Right lung (tissue), 10 donors: ENCODE data around the gene RTP5. TPM values are rescaled to one million over a fixed set of nuclear protein-coding genes. Genes with fewer than 3 reads are reported as not detected.
"Not testable (repeated sequence)": the region's sequence is repeated elsewhere in the genome, so short reads cannot be mapped to it uniquely, and the experiment has no call there.

Source experiments
- DNase-seq, 2 donors: peaks; one replicate each; pipeline ENCODE4 v3.0.0-alpha.2; 2013
- long read RNA-seq, 8 donors: transcript quantifications; one replicate each; lab custom pipeline, GENCODE V29; 2026
- polyA plus RNA-seq, 5 donors: library from polyadenylated mRNA; unstranded; fragments of 120-200 nt; gene quantifications; one replicate each; pipeline versions ENCODE4 v1.2.1 to v1.2.3, GENCODE V29; 2013; ENCODE audit warnings: inconsistent platforms in 1 of 5, low replicate concordance in 1 of 5; ENCODE audit not compliant: insufficient read length in 5 of 5, insufficient read depth in 1 of 5

The RTP5 gene
- polyA plus RNA-seq, result not detected
- long read RNA-seq, donor 1, result 0 reads
- long read RNA-seq, donor 2, result 0 reads
- long read RNA-seq, donor 3, result 0 reads
- long read RNA-seq, donor 4, result 0 reads
- long read RNA-seq, donor 5, result 0 reads
- long read RNA-seq, donor 6, result 0 reads
- long read RNA-seq, donor 7, result 0 reads
- long read RNA-seq, donor 8, result 0 reads

DNA sequence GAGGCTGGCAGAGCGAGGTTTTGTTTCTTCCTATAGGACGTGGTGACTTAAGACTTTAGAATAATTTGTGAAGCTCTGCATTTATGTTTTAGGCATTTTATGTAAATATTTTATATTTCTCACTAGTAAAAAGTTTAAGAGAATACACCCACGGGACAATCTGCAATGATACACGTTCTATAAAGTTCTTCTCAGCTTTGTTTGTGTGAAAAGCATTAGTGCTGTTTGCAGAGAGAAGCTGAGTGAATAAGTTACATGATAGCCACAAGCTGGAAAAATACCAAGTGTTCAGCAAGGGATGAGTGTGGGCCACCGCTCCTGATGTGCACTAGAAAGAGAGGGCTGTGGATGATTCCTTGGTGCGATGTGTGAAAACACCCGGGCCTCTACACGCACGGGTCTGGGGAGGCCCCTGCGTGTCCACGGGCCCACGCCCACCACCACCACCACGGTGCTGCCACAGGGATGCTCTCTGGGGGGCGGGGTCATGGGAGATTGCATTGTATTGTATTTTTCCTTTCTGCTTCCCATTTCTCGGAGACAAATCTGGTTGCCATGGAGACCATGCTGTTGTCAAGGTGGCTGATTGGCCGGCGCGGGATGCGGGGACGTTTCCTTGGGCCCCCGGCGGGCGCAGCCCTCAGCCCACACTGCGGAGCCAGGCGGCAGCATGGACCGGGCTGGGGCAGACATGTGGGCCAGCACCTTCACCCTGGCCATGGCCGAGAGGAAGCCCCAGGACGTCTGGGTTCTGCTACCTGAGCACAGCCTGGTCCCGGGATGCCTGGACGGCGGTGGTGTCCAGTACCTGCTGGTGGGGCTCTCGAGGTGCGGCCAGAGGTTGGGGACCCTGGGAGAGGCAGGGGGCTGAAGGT, at the start of gene RTP5:
TSS of gene RTP5 (plus strand) at position 643 of the 875 bp plus-strand sequence. CDS start at position 671, 28 bp downstream.
- no peak for DNase-seq

DNA sequence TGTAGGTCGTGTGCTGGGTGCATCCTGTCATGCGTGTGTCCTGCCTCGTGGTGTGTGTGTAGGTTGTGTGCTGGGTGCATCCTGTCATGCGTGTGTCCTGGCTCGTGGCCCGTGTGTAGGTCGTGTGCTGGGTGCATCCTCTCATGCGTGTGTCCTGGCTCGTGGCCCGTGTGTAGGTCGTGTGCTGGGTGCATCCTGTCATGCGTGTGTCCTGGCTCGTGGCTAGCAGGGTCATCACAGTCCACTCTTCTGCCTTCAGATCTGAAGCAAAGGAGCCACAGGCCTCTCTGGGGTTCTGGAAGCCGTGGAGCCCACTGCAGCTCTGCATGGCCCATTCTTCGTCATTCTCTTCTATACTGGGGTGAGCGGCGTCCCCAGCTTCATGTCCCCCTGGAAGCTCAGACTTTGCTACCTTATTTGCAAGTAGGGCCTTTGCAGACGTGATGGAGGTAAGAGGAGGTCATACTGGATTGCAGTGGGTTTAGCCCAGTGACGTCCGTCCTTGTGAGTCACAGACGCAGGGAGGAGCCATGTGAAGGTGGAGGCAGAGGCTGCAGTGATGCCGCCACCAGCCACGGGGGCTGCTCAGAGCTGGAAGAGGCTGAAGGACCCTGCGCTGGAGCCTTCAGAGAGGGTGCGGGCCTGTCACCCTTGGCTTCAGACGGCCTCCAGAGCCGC, 49.4 kb upstream of the RTP5 start:
- DNase-seq, result not testable (repeated sequence)

DNA sequence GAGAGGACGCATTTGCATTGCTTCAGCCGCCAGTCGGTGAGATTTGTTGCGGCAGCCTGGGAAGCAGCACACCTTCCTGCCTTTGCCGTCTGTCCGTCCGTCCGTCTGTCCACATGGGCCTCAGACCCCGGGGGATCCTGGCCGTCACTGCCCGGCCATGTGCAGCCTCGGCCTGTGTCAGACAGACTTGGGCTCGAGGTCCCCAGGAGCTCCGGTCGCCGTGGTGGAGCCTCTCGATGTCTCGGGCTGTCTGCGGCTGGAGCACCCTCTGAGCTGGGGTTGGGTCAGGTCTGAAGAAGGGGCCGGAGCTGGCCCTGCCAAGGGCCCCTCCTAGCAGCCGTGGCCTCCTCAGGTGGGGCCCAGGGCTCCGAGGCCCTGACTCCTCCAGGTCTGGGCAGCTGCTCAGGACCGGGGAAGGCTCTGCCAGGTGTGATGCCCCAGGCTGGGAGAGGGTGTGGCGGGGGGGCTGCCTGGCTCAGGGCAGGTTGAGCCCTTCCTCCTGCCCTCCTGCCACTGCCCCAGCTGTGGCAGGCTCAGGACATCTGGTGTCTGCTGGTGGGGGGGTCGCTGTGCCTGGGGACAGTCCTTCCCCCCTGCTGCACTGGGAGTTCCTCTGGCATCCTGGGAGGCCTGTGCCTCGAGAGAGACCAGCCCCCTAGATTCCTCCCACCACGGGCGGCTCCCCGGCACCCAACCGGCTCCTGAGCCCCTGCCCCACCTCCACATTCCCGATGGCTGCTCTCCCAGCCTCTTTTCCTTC, 48.7 kb upstream of the RTP5 start:
- no peak for DNase-seq

DNA sequence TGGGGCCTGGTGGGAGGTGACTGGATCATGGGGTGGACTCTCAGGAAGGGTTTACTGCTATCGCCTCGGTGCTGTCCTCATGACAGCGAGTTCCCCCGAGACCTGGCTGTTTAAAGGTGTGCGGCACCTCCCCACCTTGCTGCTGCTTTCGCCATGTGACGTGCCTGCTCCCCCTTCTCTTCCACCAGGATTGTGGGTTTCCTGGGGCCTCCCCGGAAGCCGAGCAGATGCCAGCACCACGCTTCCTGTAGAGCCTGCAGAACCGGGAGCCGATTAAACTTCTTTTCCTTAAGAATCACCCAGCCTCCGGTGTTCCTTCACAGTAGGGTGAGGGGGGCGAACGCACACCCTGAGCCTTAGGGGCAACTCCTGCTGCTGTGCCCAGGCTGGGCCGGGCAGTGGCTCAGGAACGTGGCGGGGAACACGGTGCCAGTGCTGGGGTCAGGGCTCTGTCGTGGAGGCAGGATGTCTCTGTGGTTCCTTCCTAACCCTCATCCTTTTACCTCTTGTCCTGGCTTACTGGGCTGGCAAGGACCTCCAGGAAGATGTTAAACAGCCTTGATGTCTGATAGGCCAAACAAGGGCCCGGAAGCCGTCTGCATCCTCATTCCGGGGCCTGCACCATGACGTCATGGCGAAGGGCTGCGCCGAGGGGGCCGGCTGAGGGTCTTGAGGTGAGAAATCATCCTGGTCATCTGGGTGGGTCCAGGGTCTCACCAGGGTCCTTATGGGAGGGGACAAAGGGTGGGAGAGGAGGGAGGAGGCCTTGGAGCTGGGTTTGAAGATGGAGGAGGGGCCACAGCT, 47.9 kb upstream of the RTP5 start:
- DNase-seq, result no peak

DNA sequence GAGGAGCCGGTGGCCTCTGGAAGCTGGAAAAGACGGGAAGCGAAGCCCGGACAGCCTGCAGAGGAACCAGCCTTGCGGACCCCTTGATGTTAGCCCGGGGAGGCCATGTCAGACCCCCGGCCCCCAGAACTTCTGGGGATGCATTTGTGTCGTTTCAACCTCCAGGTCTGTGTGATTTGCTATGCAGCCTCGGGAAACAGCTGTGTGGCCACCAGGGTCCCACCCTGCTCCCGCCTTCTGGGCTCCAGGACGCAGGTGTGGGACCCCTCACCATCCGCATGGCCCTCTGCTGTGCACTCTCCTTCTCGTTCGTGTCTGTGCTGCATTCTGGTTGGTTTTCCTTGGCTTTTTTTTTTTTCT, 47.3 kb upstream of the RTP5 start:
- no peak for DNase-seq

DNA sequence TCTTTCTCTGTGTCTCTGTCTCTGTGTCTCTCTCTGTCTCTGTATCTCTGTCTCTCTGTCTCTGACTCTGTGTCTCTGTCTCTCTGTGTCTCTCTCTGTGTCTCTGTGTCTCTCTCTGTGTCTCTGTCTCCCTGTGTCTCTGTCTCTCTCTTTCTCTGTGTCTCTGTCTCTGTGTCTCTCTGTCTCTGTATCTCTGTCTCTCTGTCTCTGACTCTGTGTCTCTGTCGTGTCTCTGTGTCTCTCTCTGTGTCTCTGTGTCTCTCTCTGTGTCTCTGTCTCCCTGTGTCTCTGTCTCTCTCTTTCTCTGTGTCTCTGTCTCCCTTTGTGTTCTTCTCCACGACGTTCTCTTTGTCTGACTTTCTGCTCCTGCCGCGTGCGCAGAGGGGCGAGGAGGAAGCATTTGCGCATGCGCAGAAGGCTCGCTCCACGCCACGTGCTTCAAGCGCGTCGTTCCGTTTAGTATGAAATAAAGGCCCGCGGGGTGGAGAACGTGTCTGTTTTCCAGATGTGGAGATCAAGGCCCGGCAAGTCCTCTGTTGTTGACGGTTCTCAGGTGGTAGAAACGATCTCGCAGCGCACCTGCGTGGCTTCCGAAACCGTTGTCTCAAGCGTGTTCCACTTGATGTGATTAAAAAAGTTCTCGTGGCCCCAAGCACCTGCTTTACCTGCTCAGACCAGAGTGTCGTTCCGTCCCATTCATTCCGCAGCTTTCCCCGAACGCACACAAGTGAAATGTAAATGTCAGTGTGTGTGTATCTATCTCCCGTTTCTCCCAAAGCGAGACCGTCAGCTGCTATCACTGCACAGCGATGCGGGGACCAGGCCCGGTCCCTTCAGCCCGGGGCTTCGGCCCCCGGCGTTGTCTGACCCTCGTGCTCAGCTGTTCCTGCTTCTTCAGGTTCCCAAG, 45.7 kb upstream of the RTP5 start:
- DNase-seq, result not testable (repeated sequence)

DNA sequence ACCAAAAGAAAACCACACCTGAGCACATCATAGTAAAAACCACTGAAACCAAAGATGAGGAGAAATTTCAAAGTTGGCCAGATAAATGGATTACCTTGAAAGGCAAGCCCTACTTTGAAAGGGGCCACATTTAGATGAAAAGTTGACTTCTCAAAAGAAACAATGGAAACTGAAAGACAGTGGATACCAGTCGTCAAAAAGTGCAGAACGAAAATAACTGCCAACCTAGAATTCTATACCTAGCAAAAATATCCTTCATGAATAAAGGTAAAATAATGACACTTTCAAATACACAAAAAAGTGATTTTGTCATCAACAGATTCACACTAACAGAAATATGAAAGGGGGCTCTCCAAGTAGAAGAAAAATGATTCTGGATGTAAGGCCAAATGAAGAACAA, 42.1 kb upstream of the RTP5 start:
- no peak for DNase-seq

DNA sequence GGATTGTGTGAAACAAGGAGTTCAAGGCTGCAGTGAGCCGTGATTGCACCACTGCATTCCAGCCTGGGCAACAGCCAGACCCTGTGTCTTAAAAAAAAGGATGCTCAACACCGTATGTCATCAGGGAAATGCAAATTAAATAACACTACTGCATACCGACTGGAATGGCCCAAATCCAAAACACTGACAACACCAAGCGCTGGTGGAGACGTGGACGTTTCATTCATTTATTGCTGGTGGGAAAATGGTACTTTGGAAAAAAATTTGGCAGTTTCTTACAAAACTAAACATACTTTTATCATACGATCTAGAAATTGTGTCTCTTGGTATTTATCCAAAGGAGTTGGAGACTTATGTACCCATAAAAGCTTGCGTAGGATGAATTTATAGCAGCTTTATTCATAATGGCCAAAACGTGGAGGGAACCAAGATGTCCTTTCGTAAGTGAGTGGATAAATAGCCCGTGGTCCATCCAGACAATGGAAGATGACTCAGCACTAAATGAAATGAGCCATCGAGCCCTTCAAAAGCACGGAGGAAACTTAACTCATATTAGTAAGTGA, 36.3 kb upstream of the RTP5 start:
- no peak for DNase-seq

DNA sequence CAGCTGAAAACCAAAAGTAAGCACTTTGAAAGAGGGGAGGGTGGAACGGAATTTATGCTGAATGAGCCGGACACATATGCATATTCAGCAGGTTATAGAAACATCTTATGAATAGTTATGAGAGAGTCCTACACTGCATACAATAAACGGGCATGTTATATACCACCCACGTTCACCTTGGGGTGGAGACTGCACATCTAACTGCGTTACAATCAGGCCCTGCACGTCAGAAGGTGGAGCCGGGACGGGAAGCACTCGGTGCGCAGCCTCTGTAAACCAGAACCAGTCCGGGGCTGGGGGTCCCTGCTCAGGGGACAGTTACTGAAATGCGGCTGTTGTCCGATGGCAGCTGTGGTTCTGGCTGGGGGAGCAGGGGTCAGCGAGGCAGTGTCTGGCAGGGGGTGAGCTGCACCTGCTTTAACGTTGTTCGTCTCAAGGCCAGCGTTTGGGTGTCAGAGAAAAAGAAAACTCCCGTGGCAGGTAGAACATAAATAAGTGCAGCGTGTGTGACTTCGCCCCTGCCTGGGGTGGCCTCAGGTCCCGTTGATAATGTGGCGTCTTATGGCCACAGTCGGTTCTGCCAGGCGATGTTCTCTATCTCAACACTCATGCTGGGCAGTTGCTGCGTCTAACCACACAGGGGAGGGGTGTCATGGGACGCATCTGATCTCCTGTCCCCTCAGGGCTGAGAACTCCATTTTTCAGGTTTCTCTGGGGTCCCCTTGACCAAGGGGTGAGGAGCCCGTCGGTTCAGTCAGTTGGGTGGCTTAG, 35.6 kb upstream of the RTP5 start:
- DNase-seq, result not testable (repeated sequence)

DNA sequence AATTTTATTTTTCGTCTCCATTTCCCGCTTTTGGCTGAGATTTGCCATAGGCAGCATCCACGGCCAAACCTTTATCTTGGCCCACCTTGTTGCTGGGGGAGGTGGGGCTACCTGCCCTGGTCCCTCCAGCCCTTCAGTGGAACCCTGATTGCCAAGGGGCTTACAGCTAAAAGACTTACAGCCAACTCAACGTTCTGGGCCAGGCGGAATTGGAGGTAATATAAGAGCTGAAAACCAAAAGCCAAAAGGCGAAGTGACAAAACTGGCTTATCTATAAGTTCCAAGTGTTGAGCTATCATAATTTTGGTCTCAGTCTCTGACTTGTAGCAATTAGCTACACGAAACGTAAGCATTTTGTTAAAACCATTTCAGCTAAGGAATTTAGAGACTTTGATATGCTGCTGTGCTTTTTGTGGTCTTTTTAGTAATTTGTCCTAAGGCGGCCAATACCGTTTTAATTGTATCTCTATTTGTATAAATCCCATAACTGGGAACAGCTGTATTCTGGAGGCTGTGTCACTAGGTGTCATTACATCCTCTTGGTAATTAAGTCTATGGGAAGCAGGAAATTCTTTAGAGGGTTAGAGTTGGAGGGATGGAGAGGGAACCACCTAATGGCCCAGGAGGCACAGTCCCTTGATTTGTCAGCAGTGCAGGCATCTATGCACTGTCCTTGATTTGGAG, 34.9 kb upstream of the RTP5 start:
- no peak for DNase-seq

DNA sequence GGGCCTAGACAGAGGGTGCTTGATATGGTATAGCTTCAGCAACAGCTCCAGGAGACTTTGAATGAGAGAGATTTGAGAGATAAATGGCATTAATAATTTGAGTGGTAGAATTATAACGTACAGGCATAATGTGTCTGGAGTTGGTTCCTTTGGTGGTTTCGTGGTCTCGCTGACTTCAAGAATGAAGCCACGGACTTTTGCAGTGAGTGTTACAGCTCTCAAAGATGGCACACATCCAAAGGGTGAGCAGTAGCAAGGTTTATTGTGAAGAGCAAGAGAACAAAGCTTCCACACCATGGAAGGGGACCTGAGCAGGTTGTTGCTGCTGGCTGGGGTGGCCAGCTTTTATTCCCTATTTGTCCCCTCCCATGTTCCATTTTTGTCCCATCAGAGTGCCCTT, 33.9 kb upstream of the RTP5 start:
- DNase-seq, result no peak

DNA sequence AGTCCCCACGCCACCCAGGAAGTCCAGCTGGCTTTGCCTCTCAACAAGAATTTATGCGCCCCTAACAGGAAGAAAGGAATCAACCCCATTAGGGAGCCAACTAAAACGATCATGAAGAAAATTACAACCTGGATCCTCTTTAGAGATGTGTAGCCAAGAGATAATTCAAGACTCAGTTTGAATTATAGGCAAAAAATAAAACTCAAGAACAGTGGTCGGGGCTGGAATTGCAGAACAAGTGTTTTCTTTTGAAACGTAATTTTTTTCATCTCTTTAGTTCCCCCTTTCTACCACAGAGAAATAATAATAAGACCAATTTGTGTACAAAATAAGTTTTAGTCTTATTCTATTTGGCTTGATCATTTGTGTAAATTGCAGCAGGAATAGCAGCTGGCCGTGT, 33.2 kb upstream of the RTP5 start:
- no peak for DNase-seq

DNA sequence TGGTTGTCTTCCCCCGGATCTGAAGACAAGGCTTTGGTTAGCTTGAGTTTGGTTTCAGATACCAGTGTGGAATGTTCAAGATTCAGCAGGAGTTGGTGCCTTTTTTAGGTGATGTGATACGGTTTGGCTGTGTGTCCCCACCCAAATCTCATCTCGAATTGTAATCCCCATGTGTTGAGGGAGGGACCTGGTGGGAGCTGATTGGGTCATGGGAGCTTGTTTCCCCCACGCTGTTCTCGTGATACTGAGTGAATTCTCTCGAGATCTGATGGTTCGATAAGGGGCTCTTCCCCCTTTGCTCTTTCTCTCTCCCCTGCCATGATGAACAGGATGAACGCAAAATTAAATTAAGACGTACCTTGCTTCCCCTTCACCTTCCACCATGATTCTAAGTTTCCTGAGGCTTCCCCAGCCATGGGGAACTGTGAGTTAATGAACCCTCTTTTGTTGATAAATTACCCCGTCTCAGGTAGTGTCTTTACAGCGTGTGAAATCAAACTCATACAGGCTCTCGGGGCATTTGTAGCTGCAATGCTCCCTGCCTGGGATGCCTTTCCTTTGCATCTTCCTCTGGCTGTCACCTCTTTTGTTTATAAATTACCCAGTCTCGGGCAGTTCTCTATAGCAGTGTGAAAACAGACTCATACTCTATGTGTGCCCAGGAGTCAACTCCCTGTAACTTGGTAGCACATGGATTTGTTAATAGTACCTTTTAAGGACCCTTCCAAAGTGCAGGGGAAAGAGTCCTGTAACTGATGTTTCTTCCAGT, 32.1 kb upstream of the RTP5 start:
- no peak for DNase-seq

DNA sequence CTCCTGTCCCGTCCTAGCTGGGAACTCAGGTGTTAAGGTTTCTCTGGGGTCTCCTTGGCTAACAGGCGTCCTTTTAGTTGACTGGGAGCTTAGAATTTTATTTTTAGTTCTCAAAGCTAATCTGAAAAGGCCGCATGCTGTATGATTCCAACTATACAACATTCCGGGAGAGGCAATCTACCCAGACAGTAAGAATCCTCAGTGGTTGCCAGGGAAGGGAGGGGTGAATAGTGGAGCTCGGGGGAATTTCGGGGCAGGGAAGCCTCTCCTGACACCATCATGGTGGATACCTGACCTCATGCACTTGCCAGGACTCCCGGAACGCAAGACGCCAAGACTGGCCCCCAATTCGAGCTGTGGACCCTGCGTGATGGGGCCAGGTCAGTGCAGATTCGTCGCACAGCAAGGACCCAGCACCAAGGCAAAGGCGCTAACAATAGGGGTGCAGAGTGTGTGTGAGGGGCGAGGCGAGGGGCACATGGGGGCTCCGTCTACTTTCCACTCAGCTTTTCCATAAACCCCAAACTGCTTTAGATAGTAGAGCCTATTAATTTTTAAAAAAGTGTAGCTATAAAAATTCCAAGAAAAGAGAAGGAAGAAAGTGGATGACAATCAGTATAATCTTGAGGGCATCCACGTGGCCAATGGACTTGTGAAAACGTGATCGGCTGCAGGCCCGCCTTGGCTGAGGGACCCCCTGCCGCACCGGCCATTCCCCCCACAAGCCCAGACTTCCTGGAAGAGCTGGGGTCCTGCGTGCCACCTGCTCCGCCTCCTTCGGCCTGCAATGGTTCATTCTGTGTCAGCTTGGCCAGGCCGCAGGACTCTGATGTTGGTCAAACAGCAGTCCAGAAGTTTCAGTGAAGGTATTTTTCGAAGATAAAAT, 28.1 kb upstream of the RTP5 start:
- no peak for DNase-seq

DNA sequence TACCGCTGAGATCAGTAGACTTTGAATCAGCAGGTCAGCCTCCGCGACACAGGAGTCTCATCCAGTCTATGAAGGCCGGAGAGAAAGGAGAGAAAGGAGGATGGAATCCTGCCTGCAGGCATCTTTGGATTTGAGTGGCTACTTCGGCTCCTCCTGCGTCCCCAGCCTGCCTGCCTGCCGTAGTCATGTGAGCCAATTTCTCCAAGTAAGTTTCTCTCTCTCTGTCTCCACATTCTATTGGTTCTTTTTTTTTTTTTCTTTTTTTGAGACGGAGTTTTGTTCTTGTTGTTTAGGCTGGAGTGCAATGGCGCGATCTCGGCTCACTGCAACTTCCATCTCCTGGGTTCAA, 27.5 kb upstream of the RTP5 start:
- no peak for DNase-seq

DNA sequence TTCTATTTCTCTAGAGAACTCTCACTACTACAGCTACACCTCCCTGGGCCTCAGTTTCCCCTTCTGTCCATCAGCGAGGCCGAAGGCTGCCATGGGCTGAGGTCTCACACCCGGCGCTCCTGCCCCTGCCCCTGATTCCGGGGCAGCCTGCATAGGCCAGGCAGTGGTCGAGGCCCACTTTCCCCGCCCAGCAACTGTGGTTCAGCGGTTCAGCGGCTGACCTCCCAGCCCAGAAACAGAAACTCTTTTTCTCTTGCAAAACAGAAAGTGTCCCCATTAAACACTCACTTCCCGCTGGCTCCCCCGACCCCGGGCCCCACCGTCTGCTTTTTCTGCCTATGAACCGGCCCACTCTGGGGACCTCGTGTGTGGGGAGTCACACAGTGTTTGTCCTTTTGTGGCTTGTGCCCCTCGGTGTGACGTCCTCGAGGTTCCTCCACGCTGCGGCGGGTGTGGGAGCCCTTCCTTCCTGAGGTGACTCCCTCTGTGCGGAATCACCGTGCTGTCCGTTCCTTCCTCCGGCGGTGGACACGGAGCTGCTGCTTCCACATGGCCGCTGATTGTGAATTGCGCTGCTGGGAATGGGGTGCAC, 26.8 kb upstream of the RTP5 start:
- DNase-seq, result no peak
